ENCODE results near the gene NFIX.
A peak's percentile ranks its signal among the peaks of the same experiment; 100 is the strongest.
"Not testable (repeated sequence)": the region's sequence is repeated elsewhere in the genome, so short reads cannot be mapped to it uniquely, and the experiment has no call there.

NFIX gene

DNA sequence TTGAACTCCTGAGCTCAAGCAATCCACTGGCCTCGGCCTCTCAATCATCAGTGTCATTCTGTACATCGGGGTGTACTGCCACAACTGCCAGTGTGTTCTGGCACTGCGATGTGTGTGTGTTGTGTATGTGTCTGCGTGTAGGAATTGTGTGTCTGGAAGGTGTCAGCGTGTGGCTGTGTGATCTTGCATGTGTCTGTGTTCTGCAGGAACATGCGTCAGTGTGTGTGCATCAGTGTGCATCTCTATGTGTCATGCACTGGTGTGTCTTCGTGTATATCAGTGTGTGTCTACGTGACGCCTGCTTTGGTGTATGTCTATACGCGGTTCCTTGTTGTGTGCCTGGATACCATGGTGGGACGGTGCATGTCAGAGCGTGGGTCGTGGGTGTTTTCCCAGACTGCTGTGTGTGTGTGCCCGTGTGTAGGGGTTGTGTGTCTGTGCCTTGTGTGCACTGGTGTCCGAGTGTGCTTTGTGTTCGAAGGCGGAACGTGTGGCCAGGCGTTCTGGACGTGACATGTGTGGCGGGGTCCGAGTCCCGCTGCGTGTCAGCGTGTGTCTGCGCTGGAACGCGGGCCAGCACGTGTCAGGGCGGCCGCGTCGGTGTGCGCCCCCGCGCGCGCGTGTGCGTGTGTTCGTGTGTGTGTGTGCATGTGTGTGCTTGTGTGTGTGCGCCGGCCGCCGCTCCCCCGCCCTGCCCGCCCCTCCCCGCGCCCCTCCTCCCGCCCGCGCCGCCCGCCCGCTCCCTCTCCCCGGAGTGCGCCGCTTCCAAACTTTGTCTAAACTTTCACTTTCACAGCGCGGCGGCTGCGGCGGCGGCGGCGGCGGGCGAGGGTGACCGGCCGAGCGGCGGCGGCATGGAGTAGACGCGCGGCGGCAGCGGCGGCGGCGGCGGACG, at the start of gene NFIX:
TSS of gene NFIX (plus strand) at position 775 of the 895 bp plus-strand sequence. CDS start 363 bp downstream, outside the sequence.
- peak within 1 kb of the TSS; percentile 53; the same call in 1 of the 2 replicates for H3K4me3 ChIP-seq (ENCODE audit: low read length)
- TF ChIP-seq ZNF274 (IDR thresholded peaks at IDR 0.05; ENCODE audit: low read depth, low read length) = no peak

DNA sequence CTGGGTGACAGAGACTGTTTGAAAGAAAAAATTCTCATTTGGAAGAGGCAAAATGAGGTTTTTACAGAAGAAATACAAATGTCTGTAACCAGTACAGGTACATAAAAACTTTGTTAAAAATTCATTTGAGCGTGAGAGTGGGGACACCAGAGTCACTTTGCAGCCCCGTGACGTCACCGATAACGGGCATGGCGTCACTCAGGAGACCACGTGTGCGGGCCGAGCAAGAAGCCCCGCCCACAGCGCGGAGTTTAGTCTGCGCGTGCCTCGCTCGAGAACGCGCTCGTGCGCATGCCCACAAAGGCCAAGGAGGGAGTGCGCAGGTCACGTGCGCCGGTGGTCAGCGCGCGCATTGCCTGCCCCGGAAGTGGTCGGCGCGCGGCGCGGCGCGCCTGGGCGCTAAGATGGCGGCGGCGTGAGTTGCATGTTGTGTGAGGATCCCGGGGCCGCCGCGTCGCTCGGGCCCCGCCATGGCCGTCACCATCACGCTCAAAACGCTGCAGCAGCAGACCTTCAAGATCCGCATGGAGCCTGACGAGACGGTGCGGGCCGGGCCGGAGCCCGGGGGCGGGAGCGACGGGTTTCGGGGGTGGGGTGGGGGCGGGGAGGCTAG, 49.7 kb upstream of the NFIX start, which contains the start of gene RAD23A:
TSS of gene RAD23A (plus strand) at position 384 of the 613 bp plus-strand sequence. CDS start at position 471, 87 bp downstream.
- TF ChIP-seq ZNF274 (IDR thresholded peaks at IDR 0.05; ENCODE audit: low read depth, low read length) = no peak
- H3K4me3 ChIP-seq (ENCODE audit: low read length) = peak within 1 kb of the TSS; percentile 97

DNA sequence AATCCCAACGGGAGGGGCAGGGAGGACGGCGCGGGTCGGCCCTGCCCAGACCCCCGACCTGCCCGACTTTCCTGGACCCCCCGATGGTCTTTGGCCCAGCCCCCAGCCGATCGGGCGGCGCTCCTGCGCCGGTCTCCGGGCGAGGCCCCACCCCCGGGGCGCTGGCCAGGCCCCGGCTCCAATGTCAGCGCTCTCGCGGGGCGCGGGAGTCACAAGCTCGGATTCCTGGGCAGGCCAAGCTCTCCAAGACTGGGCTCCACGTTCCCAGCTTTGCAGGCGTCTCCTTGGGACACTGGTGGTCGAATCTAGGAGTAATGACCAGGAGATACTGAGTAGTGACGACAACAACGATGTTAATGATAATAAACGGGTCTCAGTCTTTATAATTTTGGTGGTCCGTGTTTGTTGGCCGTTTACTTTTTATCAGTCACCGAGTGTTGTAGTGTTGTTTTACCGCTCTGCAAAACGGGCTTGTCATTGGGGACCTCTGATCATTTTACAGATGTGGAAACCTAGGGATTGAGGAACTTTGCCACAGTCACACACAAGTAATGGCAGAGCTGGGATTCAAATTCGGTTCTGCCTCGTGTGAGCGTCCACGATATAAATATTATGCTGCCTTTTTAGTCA, 49.1 kb upstream of the NFIX start:
- no peak for TF ChIP-seq ZNF274 (IDR thresholded peaks at IDR 0.05; ENCODE audit: low read depth, low read length)
- peak overlapping the region; percentile 97 for H3K4me3 ChIP-seq (ENCODE audit: low read length)

DNA sequence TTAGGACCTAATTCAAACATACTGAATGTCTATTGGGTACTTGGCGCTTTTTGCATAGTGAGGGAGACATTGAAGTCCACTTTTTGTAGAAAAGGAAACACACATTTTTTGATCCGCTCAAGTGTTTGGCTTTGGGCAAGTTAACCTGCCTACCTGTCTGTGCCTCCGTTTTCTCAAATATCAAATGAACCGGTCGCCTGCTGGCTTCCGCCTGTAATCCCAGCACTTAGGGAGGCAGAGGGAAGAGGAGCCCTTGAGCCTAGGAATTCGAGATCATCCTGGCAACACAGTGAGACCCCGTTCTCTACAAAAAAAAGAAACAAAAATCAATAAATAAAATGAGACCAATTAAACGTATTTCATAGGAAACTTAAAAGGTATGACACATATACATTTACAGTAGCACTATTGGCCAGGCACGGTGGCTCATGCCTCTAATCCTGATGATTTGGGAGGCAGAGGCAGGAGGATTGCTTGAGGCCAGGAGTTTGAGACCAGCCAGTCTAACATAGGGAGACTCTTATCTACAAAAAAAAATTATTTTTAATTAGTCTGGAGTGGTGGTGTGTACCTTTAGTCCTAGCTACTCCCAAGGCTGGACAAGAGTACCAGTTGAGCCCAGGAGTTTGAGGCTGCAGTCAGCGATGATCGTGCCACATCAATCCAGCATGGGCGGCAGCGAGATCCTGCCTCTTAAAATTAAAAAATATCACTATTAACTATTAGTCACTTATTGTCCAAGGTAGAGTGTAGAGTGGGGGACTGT, 48.4 kb upstream of the NFIX start:
- H3K4me3 ChIP-seq (ENCODE audit: low read length) = peak overlapping the region; percentile 97
- TF ChIP-seq ZNF274 (IDR thresholded peaks at IDR 0.05; ENCODE audit: low read depth, low read length) = no peak

DNA sequence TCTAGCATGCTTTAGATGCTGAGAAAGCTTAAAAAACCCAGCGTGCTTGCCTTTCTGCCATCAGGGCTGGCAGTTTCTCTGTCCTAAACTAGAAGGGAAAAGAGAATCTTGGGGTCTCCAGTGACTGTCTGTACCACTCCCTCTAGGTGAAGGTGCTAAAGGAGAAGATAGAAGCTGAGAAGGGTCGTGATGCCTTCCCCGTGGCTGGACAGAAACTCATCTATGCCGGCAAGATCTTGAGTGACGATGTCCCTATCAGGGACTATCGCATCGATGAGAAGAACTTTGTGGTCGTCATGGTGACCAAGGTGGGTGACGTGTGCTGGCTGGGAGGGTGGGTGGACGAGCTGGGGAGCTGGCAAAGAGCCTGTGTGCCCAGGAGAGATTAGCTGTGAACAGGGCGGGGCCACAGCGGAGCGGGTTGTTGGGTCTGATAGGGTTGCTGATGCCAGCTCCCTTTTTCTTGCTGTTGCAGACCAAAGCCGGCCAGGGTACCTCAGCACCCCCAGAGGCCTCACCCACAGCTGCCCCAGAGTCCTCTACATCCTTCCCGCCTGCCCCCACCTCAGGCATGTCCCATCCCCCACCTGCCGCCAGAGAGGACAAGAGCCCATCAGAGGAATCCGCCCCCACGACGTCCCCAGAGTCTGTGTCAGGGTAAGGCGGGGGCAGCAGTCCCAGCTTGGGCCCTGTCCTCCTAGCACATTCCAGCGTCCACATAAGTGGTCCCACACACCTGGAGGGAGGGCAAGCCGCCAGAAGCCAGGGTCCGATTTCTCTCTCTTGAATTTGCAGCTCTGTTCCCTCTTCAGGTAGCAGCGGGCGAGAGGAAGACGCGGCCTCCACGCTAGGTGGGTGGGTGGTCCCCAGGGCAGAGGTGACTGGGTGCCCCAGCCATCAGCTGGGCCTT, 47.3 kb upstream of the NFIX start:
- no peak for TF ChIP-seq ZNF274 (IDR thresholded peaks at IDR 0.05; ENCODE audit: low read depth, low read length)
- H3K4me3 ChIP-seq (ENCODE audit: low read length) = no peak overlapping the region

DNA sequence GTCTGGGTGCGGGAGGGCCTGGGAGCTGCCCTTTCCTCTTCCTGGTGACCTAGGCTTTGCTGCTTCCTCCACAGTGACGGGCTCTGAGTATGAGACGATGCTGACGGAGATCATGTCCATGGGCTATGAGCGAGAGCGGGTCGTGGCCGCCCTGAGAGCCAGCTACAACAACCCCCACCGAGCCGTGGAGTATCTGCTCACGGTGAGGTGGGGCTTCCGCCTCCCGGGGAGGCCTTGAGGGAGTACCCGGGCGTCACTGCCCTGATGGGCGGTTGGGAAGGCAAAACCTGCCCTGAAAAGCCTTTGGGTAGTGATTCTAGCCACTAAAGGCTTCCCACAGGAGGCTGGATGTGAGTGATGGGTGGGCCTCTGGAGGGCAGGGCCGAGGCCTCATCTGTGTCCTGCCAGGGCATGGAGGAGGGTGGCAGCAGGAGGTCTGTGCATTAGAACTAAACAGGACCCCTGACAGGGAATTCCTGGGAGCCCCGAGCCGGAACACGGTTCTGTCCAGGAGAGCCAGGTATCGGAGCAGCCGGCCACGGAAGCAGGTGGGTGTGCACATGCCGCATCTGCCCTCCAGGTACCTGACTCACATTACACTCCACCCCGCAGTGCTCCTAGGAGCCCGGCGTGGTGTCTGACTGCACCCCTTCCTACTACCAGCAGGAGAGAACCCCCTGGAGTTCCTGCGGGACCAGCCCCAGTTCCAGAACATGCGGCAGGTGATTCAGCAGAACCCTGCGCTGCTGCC, 46.5 kb upstream of the NFIX start:
- no peak overlapping the region for H3K4me3 ChIP-seq (ENCODE audit: low read length)
- TF ChIP-seq ZNF274 (IDR thresholded peaks at IDR 0.05; ENCODE audit: low read depth, low read length) = no peak

DNA sequence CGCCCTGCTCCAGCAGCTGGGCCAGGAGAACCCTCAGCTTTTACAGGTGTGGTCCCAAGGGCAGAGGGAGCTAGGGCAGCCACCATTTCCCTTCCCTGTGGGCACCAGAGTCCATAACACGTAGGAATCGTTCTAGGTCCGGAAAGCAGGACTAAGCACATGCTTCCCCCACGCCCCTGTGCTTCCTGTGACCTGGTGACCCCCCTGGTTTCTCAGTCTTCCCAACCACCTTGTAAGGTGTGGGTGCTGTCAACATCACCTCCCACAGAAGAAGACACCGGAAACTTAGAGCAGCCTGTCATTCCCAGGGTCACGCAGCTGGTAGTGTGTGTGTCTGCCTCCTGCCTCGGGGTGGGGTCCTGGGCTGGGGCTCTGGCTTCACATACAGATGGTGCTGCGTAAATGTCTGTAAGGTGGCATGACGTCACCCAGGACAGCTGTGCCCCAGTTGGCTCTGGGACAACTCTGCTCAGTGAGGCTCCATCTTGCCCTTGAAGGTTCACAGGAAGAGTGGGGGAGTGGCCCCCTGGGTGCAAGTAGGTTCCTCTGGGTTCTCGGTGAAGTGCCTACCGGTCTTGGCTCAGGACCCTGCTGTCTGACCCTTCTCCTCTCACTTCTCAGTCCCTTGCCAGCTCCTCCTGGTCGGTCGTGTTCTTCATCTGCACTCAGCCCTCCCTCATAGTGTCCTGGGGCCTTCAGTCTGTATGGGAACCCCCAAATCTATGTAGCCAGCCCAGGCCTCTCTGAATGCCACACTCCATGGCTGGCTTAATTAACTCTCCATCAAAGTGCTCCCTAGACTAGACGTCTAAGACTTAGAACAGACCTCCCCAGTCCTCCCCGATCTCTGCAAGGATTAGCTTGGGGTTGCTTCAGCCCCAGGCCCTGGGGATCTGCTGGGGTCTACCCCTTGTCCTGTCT, 45.7 kb upstream of the NFIX start:
- no peak overlapping the region for H3K4me3 ChIP-seq (ENCODE audit: low read length)
- no peak for TF ChIP-seq ZNF274 (IDR thresholded peaks at IDR 0.05; ENCODE audit: low read depth, low read length)

DNA sequence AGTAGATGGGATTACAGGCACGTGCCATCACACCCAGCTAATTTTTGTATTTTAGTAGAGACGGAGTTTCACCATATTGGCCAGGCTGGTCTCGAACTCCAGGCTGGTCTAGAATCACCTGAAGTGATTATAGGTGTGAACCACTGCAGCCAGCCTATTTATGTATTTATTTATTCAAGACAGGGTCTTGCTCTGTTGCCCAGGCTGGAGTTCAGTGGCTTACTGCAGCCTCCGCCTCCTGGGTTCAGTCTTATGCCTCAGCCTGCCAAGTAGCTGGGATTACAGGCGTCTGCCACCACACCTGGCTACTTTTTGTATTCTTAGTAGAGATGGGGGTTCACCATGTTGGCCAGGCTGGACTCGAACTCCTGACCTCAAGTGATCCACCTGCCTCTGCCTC, 43.2 kb upstream of the NFIX start:
- H3K4me3 ChIP-seq (ENCODE audit: low read length) = not testable (repeated sequence)

DNA sequence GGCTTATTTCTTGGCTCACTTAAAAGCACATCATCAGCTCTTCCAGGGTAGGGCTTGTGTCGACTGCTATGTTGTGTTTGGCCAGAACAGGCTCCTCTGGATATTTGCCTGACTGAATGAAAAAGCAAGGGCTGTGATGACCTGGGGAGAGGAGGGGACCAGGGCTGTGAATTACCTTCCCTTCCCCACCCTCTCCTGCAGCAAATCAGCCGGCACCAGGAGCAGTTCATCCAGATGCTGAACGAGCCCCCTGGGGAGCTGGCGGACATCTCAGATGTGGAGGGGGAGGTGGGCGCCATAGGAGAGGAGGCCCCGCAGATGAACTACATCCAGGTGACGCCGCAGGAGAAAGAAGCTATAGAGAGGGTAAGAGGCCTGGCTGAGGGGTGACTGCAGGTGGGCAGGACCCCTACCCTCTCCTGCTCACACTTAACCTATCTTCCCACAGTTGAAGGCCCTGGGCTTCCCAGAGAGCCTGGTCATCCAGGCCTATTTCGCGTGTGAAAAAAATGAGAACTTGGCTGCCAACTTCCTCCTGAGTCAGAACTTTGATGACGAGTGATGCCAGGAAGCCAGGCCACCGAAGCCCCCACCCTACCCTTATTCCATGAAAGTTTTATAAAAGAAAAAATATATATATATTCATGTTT, 42.7 kb upstream of the NFIX start:
- H3K4me3 ChIP-seq (ENCODE audit: low read length) = no peak overlapping the region
- TF ChIP-seq ZNF274 (IDR thresholded peaks at IDR 0.05; ENCODE audit: low read depth, low read length) = no peak

DNA sequence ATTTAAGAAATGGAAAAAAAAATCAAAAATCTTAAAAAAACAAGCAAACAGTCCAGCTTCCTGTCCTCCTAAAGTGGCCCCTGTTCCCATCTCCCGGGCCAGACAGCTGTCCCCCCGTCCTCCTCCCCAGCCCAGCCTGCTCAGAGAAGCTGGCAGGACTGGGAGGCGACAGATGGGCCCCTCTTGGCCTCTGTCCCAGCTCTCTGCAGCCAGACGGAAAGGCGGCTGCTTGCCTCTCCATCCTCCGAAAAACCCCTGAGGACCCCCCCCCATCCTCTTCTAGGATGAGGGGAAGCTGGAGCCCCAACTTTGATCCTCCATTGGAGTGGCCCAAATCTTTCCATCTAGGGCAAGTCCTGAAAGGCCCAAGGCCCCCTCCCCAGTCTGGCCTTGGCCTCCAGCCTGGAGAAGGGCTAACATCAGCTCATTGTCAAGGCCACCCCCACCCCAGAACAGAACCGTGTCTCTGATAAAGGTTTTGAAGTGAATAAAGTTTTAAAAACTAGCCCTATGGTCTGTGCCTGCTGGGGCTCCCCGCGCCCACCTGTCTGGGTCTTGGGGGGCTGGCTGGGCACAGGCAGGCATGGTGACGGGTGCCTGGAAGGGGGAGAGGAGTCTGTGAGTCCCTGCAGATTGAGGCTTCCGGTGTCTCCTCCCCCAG, 42.0 kb upstream of the NFIX start:
- TF ChIP-seq ZNF274 (IDR thresholded peaks at IDR 0.05; ENCODE audit: low read depth, low read length) = no peak
- no peak overlapping the region for H3K4me3 ChIP-seq (ENCODE audit: low read length)

All from GM08714 (cell line).